HUES64 (cell line): Measurements from ENCODE around the gene DIS3L2.

Experiments used
- H3K27ac ChIP-seq: 2 replicates; pipeline ENCODE4 v1.7.0; 2013; ENCODE audit warnings: low read depth, low read length, inconsistent platforms
- H3K27me3 ChIP-seq: 2 replicates; pipeline ENCODE4 v1.6.1; 2013; ENCODE audit warnings: mild to moderate bottlenecking, low read length; ENCODE audit not compliant: insufficient read depth
- H3K36me3 ChIP-seq: 2 replicates; pipeline ENCODE4 v1.6.1; 2013; ENCODE audit warnings: mild to moderate bottlenecking, low read length; ENCODE audit not compliant: insufficient read depth
- H3K4me1 ChIP-seq: 2 replicates; pipeline ENCODE4 v1.6.1; 2013; ENCODE audit warnings: mild to moderate bottlenecking, low read length, moderate library complexity; ENCODE audit not compliant: insufficient read depth
- H3K4me3 ChIP-seq: 2 replicates; pipeline ENCODE4 v1.5.1; 2013; ENCODE audit warnings: mild to moderate bottlenecking, low read length, moderate library complexity
- H3K9ac ChIP-seq: 2 replicates; pipeline ENCODE4 v1.6.1; 2013; ENCODE audit warnings: mild to moderate bottlenecking, low read depth, low read length
- H3K9me3 ChIP-seq: 2 replicates; pipeline ENCODE4 v1.6.1; 2013; ENCODE audit warnings: low read depth, low read length; ENCODE audit not compliant: insufficient read depth
- WGBS: fragments of 150-250, 120-280 bp; methylation state at CpG from one replicate; pipeline ENCODE4 v1.1.7; 2013; ENCODE audit warnings: missing lambda C conversion rate; 5-methylcytosine and 5-hydroxymethylcytosine counted together

Gene DIS3L2

DNA sequence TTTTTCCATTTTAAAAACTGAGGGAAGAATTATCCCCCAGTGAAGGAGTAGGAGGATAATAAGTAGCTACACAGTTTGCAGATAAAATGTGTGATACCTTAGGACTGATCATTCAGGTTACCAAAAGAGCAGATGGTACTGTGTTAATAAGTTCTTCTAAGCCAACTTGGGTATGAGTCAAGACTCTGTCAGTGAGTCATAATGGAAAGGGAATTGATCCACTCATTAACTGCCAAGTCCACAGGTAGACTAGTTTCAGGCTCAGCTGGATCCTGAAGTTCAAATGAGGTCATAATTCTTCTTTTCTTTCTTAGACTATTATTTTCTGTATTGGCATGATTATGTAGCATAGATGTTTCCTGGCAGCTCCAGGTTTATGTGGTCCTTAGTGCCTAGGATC is 274.7 kb downstream of the DIS3L2 start:
- Histone ChIP-seq H3K9me3 (no peaks in the 10 kb centered on the region), H3K27me3 (no peaks in the 10 kb centered on the region), H3K27ac (no peak overlapping the region), H3K36me3 (no peaks in the 10 kb centered on the region), H3K4me3 (no peak overlapping the region), H3K4me1 (peaks cover 17% of the 10 kb centered on the region), H3K9ac (no peak overlapping the region)

DNA sequence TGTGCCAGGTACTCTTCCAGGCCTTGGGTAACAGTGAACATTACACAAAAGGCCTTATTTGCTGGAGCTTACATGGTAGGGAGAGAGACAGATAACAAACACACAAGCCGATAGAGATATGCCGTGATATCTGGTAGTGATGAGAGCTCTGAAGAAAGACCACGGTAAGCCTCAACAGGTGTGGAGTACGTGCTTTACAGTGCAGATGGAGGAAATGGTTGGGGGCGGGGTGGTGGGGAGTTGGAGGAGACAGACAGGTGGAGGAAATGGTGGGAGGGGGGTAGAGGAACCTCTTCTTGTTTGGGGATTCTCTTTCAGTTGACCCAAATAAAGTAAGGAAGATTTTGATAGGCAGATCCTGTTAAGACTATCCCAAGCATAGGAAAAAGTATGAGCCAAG is 276.0 kb downstream of the DIS3L2 start:
- peaks cover 9% of the 10 kb centered on the region; the same call in 1 of the 2 replicates for H3K4me1 ChIP-seq
- no peaks in the 10 kb centered on the region for H3K36me3 ChIP-seq
- H3K27ac ChIP-seq, result no peak overlapping the region
- no peaks in the 10 kb centered on the region for H3K27me3 ChIP-seq
- H3K9me3 ChIP-seq, result no peaks in the 10 kb centered on the region
- H3K4me3 ChIP-seq, result no peak overlapping the region
- no peak overlapping the region for H3K9ac ChIP-seq
- WGBS, result 90% methylated on average over 5 of the region's 5 CpGs

DNA sequence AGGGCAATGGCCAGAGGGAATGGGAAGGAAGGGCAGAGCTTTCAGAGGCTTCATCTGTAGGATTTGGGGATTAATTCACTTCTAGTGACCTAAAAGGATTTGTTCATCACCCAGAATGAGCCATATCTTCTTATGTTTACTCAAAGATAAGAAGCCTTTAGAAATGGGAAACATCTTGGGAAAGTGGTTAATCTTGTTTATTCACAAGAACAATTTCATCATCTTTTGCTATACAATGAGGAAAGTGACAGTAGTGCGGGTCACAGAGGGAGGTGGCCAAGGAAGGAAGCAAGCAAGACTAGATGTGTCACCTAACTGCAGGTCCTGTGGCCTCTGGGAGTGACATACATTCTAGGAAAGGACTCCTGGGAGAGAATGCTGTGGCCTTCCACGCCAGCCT is 276.6 kb downstream of the DIS3L2 start:
- H3K4me1 ChIP-seq, result peaks cover 9% of the 10 kb centered on the region; the same call in 1 of the 2 replicates
- no peak overlapping the region for H3K4me3 ChIP-seq
- no peaks in the 10 kb centered on the region for H3K9me3 ChIP-seq
- no peaks in the 10 kb centered on the region for H3K27me3 ChIP-seq
- H3K27ac ChIP-seq, result no peak overlapping the region
- no peaks in the 10 kb centered on the region for H3K36me3 ChIP-seq
- 91% methylated on average over 2 of the region's 2 CpGs for WGBS
- no peak overlapping the region for H3K9ac ChIP-seq

DNA sequence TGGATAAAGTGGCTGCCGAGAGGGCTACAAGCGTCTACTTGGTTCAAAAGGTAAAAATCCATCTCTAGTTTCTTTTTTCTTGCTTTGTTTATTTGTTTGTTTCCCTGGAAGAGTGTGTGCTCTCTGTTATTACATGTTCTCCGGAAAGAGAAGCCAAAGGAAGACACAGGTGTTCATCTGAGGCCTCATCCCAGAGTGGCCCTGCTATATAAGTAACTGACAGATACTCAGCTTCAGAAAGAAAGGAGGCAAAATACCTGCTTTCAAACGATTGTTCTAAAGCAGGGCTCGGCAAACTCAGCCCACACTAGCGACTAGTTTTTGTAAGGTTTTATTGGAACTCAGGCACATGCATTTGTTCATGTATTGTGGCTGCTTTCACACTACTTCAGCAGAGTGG is 277.1 kb downstream of the DIS3L2 start:
- Histone ChIP-seq H3K4me1 (peaks cover 9% of the 10 kb centered on the region; the same call in 1 of the 2 replicates), H3K36me3 (no peaks in the 10 kb centered on the region), H3K9me3 (no peaks in the 10 kb centered on the region), H3K27ac (no peak overlapping the region), H3K27me3 (no peaks in the 10 kb centered on the region), H3K9ac (no peak overlapping the region), H3K4me3 (no peak overlapping the region)
- 96% methylated on average over 6 of the region's 6 CpGs for WGBS

DNA sequence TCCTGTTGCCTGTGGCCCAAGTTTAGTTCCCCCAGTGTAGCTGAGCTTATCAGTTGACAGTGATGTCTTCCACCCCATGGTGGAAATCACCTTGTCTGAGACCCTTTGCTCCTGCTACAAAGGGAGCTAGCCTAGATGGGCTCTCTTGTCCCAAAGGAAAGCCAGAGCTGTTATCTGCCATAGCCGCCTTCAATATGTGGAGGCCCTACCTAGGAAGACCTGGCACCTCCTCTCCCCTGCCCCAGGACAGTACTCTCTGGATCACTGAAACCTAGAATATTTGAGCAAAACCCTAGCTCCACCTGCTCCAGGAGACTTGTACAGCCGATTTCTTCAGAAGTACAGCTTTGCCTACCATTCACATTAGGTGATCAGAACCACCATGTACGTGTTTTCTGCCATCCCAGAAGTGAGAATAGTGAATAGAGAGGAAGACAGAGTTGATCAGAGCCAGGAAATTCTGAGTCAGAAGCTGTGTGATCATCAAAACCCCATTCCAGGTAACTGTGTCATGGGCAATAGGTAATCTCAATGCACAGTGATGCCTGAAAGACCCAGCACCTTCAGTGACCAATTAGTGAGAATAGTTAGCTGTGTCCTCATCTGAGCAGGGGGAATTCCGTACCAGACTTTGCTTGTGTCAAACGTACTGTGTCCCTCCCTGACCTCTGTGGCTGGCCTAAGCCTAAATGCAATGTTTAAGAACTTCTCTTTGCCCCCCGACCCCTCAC is 278.6 kb downstream of the DIS3L2 start:
- Histone ChIP-seq H3K4me1 (peaks cover 9% of the 10 kb centered on the region; the same call in 1 of the 2 replicates), H3K4me3 (no peak overlapping the region), H3K27me3 (no peaks in the 10 kb centered on the region), H3K9me3 (no peaks in the 10 kb centered on the region), H3K36me3 (no peaks in the 10 kb centered on the region), H3K27ac (no peak overlapping the region), H3K9ac (no peak overlapping the region)
- 90% methylated on average over 6 of the region's 6 CpGs for WGBS

DNA sequence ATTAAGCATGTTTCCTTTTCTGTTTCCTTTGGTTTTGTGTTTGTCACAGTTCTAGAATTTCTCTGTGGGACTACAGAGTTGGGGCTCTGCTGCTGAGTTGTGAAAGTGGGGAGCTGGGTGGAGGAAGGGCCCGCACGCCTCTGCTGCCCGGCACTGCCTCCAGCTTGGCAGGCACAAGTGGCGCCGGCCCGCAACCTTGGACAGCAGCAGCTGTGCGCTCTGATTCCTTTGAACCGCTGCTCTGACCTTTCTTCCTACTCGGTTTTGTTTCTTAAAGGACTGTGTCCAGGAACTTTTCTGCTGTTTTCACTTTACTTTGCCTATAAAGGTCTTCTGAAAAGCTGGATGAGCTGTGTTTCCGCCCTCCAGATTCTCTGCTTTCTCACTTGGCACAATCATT is 279.4 kb downstream of the DIS3L2 start:
- Histone ChIP-seq H3K4me3 (no peak overlapping the region), H3K4me1 (peaks cover 2% of the 10 kb centered on the region; the same call in 1 of the 2 replicates), H3K36me3 (no peaks in the 10 kb centered on the region), H3K9me3 (no peaks in the 10 kb centered on the region), H3K9ac (no peak overlapping the region), H3K27me3 (no peaks in the 10 kb centered on the region), H3K27ac (no peak overlapping the region)
- 95% methylated on average over 10 of the region's 10 CpGs for WGBS

DNA sequence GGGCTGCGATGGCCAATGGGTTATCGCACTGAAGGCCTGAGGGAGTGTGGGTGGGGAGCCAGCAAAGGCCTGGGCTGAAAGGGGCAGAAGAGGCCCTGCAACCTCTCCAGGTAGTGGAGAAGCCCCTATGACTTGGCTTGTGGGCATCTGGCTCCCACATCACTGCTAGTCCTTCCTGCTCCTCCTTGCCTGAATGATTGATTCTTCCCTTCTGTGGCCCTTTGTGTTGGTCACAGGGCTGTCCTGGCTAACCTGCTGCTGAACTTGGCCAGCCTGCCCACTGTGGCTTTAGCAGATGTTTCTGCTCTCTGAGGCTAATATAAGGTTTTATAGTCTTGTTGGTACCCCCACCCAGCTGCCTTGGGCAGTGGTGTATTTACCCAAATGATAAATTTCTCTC is 280.8 kb downstream of the DIS3L2 start:
- Histone ChIP-seq H3K36me3 (no peaks in the 10 kb centered on the region), H3K4me3 (no peak overlapping the region), H3K27ac (no peak overlapping the region), H3K9ac (no peak overlapping the region), H3K4me1 (no peaks in the 10 kb centered on the region), H3K27me3 (no peaks in the 10 kb centered on the region), H3K9me3 (no peaks in the 10 kb centered on the region)
- 96% methylated on average over 2 of the region's 2 CpGs for WGBS

DNA sequence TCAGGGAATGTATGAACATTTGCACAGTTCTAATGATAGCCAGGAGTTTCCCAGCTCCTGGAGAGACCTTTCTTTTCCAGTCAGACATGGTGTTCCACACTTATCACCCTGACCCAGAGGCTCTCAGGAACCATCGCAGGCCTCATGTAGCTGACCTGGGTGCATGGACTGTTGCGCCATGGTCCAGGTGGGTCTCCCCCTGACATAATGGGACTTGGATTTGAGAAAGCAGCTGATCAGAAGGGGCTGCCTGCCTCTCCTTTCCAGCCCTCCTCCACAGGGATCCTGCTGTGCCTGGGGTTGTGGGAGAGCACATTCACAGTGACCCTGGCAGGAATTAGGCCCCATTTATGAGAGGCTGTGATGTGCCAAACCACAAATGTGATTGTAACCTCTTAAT is 283.6 kb downstream of the DIS3L2 start:
- H3K27me3 ChIP-seq, result no peaks in the 10 kb centered on the region
- H3K4me3 ChIP-seq, result no peak overlapping the region

DNA sequence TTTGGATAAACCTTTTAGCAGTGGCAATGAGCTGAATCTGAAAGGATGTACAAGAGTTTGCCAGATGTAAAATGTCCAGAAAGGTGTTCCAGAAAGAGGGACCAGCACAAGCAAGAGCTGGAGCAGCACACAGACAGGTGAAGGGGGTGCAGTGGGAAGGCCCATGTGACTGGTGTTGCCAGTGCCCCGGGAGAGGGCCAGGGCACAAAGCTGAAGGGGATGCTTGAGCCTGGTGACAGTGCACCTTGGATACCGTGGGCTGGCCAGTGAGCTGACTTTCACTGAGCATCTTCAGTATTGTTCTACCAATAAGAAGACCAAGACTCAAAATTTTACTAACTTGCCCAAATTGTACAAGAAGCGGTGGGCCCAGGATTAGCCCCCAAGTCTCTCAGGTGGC is 284.7 kb downstream of the DIS3L2 start:
- H3K4me1 ChIP-seq, result no peaks in the 10 kb centered on the region
- no peaks in the 10 kb centered on the region for H3K9me3 ChIP-seq
- H3K9ac ChIP-seq, result no peak overlapping the region
- no peaks in the 10 kb centered on the region for H3K27me3 ChIP-seq
- 94% methylated on average over 3 of the region's 3 CpGs for WGBS
- no peak overlapping the region for H3K4me3 ChIP-seq
- no peak overlapping the region for H3K27ac ChIP-seq
- no peaks in the 10 kb centered on the region for H3K36me3 ChIP-seq

More for the DNA sequence above, 283.6 kb downstream of the DIS3L2 start:
- Histone ChIP-seq H3K9me3 (no peaks in the 10 kb centered on the region), H3K36me3 (no peaks in the 10 kb centered on the region), H3K4me1 (no peaks in the 10 kb centered on the region), H3K9ac (no peak overlapping the region), H3K27ac (no peak overlapping the region)
- 94% methylated on average over 2 of the region's 2 CpGs for WGBS

DNA sequence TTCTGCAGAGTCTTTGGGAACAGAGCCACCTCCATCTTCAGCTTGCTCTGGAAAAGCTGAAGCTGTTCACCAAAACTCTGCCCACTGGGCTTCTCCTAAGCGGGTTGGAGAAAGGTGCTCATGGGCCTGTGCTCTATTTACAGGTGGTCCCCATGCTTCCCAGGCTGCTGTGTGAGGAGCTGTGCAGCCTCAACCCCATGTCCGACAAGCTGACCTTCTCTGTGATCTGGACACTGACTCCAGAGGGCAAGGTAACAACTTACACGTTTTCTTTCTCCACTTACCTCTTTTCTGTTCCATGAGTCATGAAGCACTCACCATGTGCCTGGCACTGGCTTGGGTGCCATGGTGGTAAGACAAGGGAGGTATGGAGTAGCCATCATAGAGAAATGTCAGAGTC is 287.6 kb downstream of the DIS3L2 start:
- no peak overlapping the region for H3K4me3 ChIP-seq
- no peaks in the 10 kb centered on the region for H3K9me3 ChIP-seq
- H3K27ac ChIP-seq, result no peak overlapping the region
- no peak overlapping the region for H3K9ac ChIP-seq
- 90% methylated on average over 3 of the region's 3 CpGs for WGBS
- no peaks in the 10 kb centered on the region for H3K36me3 ChIP-seq
- no peaks in the 10 kb centered on the region for H3K27me3 ChIP-seq
- no peaks in the 10 kb centered on the region for H3K4me1 ChIP-seq

DNA sequence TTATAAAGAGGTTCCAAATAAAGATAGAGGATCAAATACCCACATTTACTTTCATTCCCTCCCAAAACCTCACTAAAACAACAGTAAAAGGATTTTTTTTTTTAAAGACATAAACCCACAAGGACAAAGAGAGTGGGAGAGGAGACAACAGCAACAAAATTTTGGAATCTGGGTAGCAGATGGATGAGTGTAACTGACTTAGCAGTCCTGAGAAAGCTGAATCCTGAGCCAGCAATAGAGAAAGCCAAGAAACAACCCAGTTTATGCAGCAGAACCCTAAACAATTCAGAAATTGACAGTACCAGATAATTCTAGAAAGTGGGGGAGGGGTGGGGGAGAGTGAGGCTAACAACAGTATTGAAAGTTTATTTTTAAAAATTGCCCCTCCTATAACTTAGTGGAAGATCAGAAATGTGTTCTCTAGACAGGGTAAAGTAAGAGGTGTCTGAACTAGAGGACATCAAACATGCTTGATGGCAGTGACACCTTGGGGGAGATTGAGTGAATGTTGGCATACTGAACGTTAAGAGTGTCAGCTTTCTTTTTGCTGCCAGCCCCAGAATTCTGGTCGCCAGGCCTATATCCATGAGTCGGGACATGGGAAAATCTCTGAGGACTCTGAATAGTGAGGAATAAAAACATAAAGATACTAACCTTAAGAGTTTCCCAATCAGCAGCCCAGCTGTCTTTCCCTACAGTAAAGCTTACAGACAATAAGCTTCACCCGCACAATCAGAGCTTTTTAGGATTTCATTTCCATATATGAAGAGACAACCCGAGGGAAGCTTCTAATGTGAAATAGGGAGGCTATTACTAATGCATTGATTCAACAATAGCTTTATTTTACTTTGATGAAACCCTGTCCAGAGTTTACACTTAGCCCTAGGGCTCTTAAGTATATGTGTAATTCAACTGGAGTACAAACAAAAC is 289.0 kb downstream of the DIS3L2 start:
- Histone ChIP-seq H3K9me3 (no peaks in the 10 kb centered on the region), H3K27ac (no peak overlapping the region), H3K36me3 (no peaks in the 10 kb centered on the region), H3K4me3 (no peak overlapping the region), H3K27me3 (no peaks in the 10 kb centered on the region), H3K9ac (no peak overlapping the region), H3K4me1 (no peaks in the 10 kb centered on the region)
- WGBS, result 75% methylated on average over 3 of the region's 5 CpGs
